Femur (tissue), 1 donor: ENCODE data around the gene ADH6.
"Not testable (repeated sequence)": the region's sequence is repeated elsewhere in the genome, so short reads cannot be mapped to it uniquely, and the experiment has no call there.

Source experiments
- DNase-seq: peaks from one replicate; pipeline ENCODE4 v3.0.0-alpha.2; 2017

The ADH6 gene

GRCh38 chr4:99219072-99219471 lies at the start of gene ADH6:
Gene ADH6 (minus strand): TSS chr4:99219246. CDS start chr4:99219152, 94 bp downstream.
- no peak for DNase-seq

- no peak for DNase-seq
Observed at GRCh38 chr4:99264927-99265326, 45.9 kb upstream of the ADH6 start.

GRCh38 chr4:99252746-99253145 lies 33.7 kb upstream of the ADH6 start:
- no peak for DNase-seq

- no peak for DNase-seq
Observed at GRCh38 chr4:99248714-99249113, 29.7 kb upstream of the ADH6 start.

DNA sequence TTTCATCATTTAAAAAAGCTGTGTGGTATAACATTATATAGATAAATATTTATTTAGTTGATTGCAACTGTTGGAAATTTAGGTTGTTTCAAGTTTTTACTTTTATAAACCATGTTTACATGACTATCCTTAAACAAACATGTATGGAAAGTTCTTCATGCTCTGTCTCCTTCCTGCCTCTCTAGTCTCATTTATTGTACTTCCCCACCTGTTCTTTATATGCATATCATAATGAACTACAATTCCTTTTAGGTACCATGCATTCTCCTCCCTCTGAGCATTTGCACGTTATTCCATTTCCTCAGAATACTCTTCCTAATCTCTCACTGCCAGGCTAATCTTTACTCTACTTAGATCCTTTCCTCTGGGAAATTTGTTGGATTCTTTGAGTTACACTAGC lies 16.9 kb upstream of the ADH6 start:
- no peak for DNase-seq

DNA sequence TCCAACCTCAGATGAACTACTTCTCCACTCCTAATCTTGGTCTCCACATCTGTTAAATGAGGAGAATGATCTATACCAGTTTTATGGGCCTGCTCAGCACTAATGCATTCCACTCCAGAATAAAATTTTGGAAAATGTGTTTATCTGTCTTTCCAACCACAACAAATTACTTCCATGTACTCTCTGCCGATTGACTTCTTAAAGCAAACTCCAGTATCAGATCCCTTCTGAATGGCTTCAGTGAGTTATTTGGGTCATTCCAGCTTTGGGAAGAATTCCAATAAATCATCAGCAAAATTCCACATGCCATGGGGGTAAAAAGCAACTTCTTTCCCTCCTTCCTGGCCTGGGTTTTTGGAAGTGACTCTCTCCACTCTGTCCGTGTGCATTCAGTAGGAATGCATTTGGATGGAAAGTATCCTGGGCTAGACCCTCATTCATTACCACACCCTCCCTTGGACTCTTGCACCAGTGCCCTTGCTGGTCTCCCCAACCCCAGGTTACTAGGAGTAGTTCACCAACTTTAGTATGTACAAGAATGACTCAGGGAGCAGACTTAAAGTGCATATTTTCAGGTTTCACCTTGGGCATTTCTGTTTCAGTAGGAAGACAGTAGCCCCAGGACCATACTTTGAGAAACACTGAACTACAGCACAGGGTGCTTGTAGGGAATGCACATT lies 15.4 kb upstream of the ADH6 start:
- no peak for DNase-seq

DNA sequence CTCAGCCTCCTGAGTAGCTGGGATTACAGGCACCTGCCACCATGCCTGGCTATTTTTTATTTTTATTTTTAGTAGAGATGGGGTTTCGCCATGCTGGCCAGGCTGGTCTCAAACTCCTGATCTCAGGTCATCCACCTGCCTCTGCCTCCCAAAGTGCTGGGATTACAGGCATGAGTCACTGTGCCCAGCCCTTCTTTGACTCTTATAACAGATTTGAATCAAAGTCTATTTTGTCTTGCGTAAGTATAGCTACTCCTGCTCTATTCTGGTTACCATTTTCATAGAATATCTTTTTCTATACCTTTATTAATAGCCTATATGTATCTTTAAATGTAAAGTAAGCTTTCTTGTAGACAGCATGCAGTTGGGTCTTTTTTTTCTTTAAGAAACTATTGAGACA lies 14.4 kb upstream of the ADH6 start:
- DNase-seq: not testable (repeated sequence)

GRCh38 chr4:99228706-99229105 lies 9.7 kb upstream of the ADH6 start:
- DNase-seq: not testable (repeated sequence)

DNA sequence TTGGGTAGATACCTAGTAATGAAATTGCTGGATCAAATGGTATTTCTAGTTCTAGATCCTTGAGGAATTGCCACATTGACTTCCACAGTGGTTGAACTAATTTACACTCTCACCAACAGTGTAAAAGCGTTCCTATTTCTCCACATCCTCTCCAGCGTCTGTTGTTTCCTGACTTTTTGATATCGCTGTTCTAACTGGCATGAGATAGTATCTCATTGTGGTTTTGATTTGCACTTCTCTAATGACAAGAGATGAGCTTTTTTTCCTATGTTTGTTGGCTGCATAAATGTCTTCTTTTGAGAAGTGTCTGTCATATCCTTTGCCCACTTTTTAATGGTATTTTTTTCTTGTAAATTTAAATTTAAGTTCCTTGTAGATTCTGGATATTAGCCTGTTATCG lies 8.6 kb upstream of the ADH6 start:
- DNase-seq: not testable (repeated sequence)

DNA sequence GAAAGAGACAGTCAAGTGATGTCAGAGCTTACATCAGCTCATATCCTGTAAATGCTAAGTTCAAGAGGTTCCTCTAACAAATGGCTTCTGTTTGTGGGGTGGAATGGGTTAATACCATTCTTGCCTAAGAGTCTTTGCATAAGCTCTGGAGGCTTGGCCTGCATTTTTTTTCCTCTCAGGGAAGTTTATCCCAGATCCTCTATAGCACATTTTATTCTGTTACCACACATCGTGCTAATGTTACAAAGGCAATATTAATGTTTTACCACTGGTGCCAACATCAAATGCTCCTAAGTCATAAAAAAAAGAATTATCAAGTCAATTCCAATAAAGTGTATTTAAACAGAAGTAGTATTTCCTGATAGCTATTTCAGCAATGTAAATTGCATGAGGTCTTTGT lies 2.9 kb upstream of the ADH6 start:
- no peak for DNase-seq

DNA sequence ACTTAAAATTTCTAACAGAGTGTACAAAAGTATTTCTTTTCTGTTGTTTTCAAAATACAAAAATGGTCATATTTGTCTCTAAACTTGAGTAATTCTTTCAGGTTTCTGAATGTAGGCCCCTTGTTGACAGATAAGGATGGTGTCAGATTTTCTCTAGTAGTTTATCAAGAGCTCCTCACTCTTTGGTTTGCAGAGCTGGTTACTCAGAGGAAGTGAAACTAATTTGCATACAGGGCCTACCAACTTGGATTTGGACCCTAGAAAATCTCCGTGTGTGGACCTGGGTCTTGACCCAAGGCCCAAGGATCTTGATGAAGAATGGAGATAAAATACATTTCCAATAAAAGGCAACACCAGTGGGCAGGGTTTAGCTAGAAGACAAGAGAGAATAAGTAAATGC lies 433 bp upstream of the ADH6 start:
- no peak for DNase-seq

GRCh38 chr4:99215521-99215920 lies 3.5 kb downstream of the ADH6 start:
- DNase-seq: peak; percentile 24

- no peak for DNase-seq
Observed at GRCh38 chr4:99210789-99211188, 8.3 kb downstream of the ADH6 start.

DNA sequence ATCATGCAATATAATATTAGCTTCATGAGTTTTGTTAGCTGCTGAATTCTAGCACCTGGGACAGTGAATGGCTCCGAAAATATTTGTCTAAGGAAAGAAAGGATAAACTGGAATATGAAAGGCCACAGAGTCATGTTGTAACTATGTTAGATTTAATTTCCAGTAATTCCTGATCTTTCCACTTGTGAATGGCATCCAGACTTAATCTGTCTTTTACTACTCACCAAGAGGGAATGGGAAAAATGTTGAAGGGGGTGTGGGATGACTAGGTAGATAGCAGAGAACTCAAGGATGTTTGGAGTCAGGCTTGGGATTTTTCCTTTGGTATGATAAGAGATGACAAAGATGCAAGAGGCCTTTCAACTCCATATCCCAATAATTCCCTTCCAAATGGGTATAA lies 9.4 kb downstream of the ADH6 start:
- DNase-seq: no peak

- DNase-seq: no peak
Observed at GRCh38 chr4:99208719-99209075, 10.3 kb downstream of the ADH6 start.

DNA sequence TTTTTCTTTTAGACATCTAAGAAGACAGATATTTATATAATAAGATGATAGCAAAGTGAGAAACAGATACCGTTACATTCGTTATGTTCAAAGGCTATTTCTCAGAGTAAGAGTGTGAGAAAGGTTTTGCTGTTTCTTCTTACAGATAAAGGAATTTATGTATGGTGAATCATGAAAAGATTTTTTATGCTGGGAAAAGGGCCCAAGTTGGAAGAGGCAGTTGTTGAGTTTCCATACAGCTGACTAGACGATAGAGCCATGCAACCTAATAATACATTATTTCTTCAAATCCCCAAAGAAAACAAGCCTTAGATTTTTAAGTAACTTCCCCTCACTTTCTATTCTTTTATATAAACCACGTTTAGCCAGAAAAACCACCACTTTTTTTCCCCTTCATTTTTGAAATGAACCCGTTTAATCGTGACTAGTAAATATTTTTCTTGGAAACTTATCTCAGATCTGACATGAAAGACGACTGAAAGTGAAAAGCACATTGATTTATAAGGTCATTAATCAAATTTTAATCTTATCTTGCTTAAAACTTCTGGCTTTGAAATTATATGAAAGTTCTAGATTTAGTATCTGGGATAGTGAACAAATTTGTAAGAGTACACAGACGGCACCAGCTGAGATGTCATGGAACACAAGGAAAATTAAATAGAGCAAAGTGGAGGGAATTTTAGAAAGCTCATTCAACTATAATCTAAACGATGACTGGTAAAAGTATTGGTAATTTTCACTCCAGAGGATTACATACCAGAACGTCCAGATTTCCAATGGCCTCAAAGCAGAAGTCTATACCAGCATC lies 10.9 kb downstream of the ADH6 start:
- no peak for DNase-seq

- DNase-seq: no peak
Observed at GRCh38 chr4:99207069-99207743, 11.8 kb downstream of the ADH6 start.

DNA sequence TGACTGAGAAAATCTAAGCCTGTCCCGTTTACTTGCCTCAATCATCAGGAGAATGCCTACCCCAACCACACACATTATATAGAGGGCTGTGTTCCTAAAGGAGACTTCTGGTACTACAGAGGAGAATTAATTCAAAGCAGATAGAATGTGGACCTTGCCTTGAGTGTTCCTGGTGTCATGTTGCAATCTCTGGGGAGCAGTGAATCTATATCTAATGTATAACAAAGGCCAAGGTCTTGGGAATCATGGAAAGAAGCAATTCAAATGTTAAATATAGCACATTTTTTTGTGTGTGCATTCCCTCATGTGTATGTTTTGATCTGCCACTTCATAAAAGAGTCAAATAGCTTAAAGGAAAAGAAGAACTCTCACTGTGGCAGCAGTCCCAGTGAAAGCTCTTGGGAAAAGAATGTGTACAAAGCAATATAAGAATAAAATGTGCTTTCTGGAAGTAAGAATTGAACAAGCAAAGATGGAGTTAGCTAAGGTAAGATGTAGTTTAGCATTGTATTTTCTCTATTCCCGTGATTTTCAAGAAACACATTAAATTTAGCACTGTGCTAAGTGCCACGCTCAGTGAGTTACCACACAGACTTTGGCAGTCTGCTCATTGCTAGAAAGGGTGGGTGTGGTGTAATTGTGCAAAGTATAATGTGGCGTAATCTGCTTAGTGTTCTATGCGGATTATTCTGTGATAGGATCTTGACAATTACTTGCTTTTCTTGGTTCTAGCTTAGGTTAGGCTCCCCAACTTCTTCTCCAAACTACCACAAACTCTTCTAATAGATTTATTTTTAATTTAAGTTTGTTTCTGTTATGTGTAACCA lies 13.7 kb downstream of the ADH6 start:
- peak; percentile 55 for DNase-seq

GRCh38 chr4:99202536-99202935 lies 16.5 kb downstream of the ADH6 start:
- no peak for DNase-seq

- no peak for DNase-seq
Observed at GRCh38 chr4:99202094-99202493, 17.0 kb downstream of the ADH6 start.

DNA sequence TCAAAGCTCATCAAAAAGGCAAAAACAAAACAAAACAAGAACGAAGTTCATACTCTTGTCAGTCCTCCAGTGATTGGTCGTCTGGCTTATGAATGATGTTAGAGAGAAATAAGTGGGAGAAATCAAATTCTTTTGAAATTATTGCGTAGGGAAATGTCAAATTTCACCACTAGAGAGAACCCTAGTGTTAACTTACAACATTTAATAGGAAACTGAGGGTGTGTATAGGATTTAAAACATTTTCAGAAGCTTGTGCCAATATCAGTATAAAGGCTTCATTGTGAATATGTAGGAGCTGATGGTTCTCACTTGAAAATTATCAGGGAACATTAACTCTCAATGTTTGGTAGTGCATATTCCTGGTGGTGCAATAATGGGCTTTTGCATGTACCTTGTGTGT lies 17.4 kb downstream of the ADH6 start:
- DNase-seq: no peak

- DNase-seq: no peak
Observed at GRCh38 chr4:99200138-99200537, 18.9 kb downstream of the ADH6 start.

DNA sequence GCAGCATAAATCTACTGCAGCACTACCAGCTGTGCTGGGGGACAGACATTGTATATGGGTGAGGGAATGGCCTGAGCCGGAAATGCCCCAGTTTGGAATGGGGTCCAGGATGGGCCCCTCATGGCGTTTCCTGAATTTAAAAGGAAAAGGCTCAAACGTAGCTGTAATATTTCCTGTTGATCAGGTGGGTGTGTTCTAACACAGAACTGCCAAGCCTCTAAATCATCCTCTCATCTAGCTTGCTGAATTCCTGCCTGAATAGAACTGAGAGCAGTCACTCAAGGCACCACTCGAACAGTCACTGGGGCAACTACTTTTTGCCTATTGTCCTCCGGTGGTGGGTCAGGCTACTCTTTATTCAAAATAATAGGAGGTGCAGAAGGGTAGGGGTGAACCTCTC lies 28.7 kb downstream of the ADH6 start:
- no peak for DNase-seq
